CD1c-positive myeloid dendritic cell (primary cell): Measurements from ENCODE around the gene LENEP.
A peak's percentile ranks its signal among the peaks of the same experiment; 100 is the strongest.

Source experiments
- DNase-seq: peaks from one replicate; pipeline ENCODE4 v3.0.0-alpha.2; 2016; ENCODE audit errors: extremely low spot score

LENEP gene

GRCh38 chr1:155026154-155026553 lies 32.8 kb downstream of the LENEP start:
- DNase-seq, result no peak

- DNase-seq, result no peak
Measured at GRCh38 chr1:155026588-155026987, 33.2 kb downstream of the LENEP start.

GRCh38 chr1:155029513-155030242 lies 36.3 kb downstream of the LENEP start:
- no peak for DNase-seq

- DNase-seq, result no peak
Measured at GRCh38 chr1:155030243-155030795, 36.9 kb downstream of the LENEP start.

- no peak for DNase-seq
Measured at GRCh38 chr1:155030899-155031298, 37.5 kb downstream of the LENEP start.

- DNase-seq, result no peak
Measured at GRCh38 chr1:155032886-155033285, 39.5 kb downstream of the LENEP start.

GRCh38 chr1:155033524-155033923 lies 40.1 kb downstream of the LENEP start, which contains the start of the genes DCST1 and DCST2:
TSS of gene DCST1 (plus strand) at chr1:155033824. CDS start at chr1:155034037, 213 bp downstream.
TSS of gene DCST2 (minus strand) at chr1:155033781. CDS start at chr1:155033701, 80 bp downstream.
- DNase-seq, result no peak

GRCh38 chr1:155034318-155035208 lies 41.2 kb downstream of the LENEP start:
- DNase-seq, result no peak

- DNase-seq, result peak; percentile 64
Measured at GRCh38 chr1:155035936-155036335, 42.5 kb downstream of the LENEP start.

- DNase-seq, result no peak
Measured at GRCh38 chr1:155037043-155037442, 43.7 kb downstream of the LENEP start.

GRCh38 chr1:155037851-155038441 lies 44.6 kb downstream of the LENEP start:
- DNase-seq, result no peak

- no peak for DNase-seq
Measured at GRCh38 chr1:155038602-155039307, 45.4 kb downstream of the LENEP start.

- DNase-seq, result no peak
Measured at GRCh38 chr1:155039308-155039669, 45.9 kb downstream of the LENEP start.

- no peak for DNase-seq
Measured at GRCh38 chr1:155040358-155041093, 47.1 kb downstream of the LENEP start.

GRCh38 chr1:155042789-155043188 lies 49.4 kb downstream of the LENEP start:
- no peak for DNase-seq

- no peak for DNase-seq
Measured at GRCh38 chr1:155043301-155043702, 49.9 kb downstream of the LENEP start.

GRCh38 chr1:155043793-155044192 lies 50.4 kb downstream of the LENEP start:
- no peak for DNase-seq
